GM12892 (cell line): ENCODE measurements around the gene ARL13A.
"Not testable (repeated sequence)": the region's sequence is repeated elsewhere in the genome, so short reads cannot be mapped to it uniquely, and the experiment has no call there.

Experiments
- DNase-seq: peaks from one replicate; pipeline ENCODE4 v3.0.0; 2011; ENCODE audit not compliant: insufficient read length
- FAIRE-seq: peaks from 2 replicates; lab custom pipeline; 2011; peaks lifted over from hg19 to GRCh38; lab: Jason Lieb, UNC
- POLR2A ChIP-seq: IDR thresholded peaks from 2 replicates; pipeline ENCODE4 v1.6.1; 2011; ENCODE audit warnings: low read depth, low read length, control low read depth
- POLR2AphosphoS5 ChIP-seq: IDR thresholded peaks from 2 replicates; pipeline ENCODE4 v1.6.1; 2011; ENCODE audit warnings: low read depth, low read length, control low read depth
- TAF1 ChIP-seq: IDR thresholded peaks from 2 replicates; pipeline ENCODE4 v1.6.1; 2011; ENCODE audit warnings: low read depth, mild to moderate bottlenecking, control low read depth, low read length, borderline replicate concordance

The ARL13A gene

GRCh38 chrX:100962811-100963210 lies 6.7 kb upstream of the ARL13A start:
- TF ChIP-seq TAF1: no peak
- TF ChIP-seq POLR2A: no peak
- TF ChIP-seq POLR2AphosphoS5: no peak
- FAIRE-seq: no peak

DNA sequence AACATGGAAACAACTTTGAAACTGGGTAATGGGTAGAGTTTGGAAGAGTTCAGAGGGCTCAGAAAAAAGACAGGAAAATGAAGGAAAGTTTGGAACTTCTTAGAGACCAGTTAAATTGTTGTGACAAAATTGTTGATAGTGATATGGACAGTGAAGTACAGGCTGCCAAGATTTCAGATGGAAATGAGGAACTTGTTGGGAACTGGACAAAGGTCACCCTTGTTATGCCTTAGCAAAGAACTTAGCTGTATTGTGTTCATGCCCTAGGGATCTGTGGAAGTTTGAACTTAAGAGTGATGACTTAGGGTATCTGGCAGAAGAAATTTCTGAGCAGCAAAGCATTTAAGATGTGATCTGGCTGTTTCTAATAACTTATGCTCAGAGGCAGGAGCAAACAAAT lies 5.1 kb upstream of the ARL13A start:
- no peak for FAIRE-seq
- DNase-seq: no peak
- TF ChIP-seq POLR2AphosphoS5: no peak
- TF ChIP-seq TAF1: no peak
- TF ChIP-seq POLR2A: no peak

More at GRCh38 chrX:100962811-100963210, 6.7 kb upstream of the ARL13A start:
- no peak for DNase-seq

GRCh38 chrX:100969936-100970335 lies 428 bp downstream of the ARL13A start:
- FAIRE-seq (no peak), DNase-seq (no peak)
- TF ChIP-seq POLR2A: no peak
- no peak for TF ChIP-seq POLR2AphosphoS5
- TF ChIP-seq TAF1: no peak

DNA sequence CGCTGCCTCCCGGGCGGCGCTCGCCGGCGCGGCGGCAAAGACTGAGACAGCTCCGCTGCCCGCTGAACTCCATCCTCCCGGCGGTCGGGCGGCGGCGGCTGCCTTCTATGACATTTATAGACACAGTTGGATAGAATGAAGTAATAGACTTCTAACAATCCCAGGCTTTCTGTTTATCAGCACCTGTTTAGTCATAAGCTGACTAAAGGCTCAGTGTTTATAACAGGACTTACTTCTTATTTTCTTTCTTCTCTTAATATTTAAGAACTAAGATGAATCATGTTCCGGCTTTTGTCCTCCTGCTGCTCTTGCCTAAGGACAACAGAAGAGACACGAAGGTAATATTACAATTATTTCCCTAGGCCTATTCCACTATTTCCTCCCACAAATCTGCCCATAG lies 3.9 kb downstream of the ARL13A start:
- FAIRE-seq: no peak
- no peak for DNase-seq
- TF ChIP-seq POLR2AphosphoS5 (no peak), POLR2A (no peak), TAF1 (no peak)

DNA sequence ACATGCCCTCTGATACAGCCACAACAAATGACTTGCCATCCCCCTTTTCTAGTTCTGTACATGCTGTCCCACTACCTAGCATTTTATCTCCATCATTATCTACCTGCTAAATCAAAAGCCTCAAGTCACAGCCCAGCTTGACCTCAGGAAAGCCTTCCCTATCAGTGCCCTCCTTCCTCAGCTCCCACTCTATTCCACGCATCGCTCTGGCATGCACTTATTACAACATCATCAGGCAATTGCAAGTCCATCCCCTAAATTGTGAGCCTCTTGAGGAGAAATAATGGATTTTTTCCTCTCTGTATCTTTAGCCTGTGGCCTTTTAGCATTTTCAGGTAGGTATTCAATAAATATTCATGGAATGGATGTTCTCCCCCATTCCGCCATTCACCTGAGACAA lies 5.7 kb downstream of the ARL13A start:
- FAIRE-seq (no peak), DNase-seq (no peak)
- no peak for TF ChIP-seq TAF1
- no peak for TF ChIP-seq POLR2AphosphoS5
- TF ChIP-seq POLR2A: no peak

GRCh38 chrX:100976211-100976610 lies 6.7 kb downstream of the ARL13A start:
- FAIRE-seq (no peak), DNase-seq (no peak)
- TF ChIP-seq TAF1: no peak
- TF ChIP-seq POLR2AphosphoS5: no peak
- no peak for TF ChIP-seq POLR2A

DNA sequence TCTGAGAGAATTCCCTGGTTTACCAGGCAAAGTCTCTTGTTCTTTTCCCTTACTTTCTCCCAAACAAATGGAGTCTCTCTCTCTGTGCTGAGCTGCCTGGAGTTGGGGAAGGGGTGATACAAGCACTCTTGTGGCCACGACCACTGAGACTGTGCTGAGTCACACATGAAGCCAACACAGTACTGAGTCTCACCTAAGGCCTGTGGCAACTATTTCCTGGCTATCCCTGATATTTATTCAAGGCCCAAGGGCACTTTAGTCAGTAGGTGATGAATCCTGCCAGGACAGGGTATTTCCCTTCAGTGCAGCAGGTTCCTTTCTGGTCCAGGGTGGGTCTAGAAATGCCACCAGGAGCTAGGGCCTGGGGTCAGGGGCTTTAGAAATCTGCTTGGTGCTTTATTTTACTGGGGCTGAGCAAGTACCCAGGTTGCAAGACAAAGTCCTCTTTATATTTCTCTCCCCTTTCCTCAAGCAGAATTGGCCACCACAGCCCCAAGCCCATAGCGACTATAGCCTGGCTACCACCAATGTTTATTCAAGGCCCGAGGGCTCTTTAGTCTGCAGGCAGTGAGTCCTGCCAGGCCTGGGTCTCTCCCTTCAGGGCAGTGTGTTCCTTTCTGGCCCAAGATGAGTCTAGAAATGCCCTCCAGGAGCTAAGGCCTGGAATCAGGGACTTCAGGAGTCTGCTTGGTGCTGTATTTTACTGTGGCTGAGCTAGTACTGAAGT lies 10.5 kb downstream of the ARL13A start:
- FAIRE-seq: no peak
- no peak for DNase-seq
- TF ChIP-seq POLR2AphosphoS5 (no peak), TAF1 (no peak)

GRCh38 chrX:100980608-100981497 lies 11.3 kb downstream of the ARL13A start:
- DNase-seq (no peak), FAIRE-seq (no peak)
- TF ChIP-seq POLR2A (no peak), TAF1 (no peak), POLR2AphosphoS5 (no peak)

DNA sequence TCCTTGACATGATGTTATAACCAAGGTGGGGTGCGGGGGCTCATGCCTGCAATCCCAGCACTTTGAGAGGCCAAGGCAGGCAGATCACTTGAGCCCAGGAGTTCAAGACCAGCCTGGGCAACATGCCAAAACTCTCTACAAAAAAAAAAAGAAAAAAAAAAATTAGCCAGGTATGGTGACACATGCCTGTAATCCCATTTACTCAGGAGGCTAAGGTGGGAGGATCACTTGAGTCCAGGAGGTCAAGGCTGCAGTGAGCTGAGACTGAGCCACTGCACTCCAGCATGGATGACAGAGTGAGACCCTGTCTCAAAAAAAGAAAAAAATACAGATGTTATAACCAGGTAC lies 12.0 kb downstream of the ARL13A start:
- not testable (repeated sequence) for DNase-seq, FAIRE-seq

GRCh38 chrX:100984818-100985217 lies 15.3 kb downstream of the ARL13A start:
- TF ChIP-seq POLR2AphosphoS5 (no peak), TAF1 (no peak), POLR2A (no peak)
- FAIRE-seq (no peak), DNase-seq (no peak)

DNA sequence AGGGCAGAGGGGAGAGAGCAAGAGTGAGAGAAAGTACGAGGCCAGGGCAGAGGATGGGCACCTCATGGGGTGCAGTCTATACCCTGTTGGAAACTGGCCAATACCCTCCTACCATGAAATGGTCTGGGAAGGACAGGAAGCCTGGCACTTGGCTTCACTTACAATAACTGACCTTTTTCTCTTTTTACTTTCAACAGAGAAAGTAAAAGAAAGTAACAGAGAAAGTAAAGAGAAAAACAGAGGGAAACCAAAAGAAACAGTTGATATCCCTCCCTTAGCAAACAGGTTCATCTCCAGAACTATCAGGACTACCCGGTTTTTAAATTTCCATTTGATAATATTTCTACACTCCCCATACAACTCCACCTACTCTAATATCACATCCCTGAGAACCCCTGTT lies 20.6 kb downstream of the ARL13A start:
- no peak for FAIRE-seq
- TF ChIP-seq POLR2A: no peak
- TF ChIP-seq POLR2AphosphoS5: no peak
- no peak for TF ChIP-seq TAF1
- no peak for DNase-seq
